Measurements from ENCODE around the gene CSTB. TPM values are rescaled to one million over a fixed set of nuclear protein-coding genes. Genes with fewer than 3 reads are reported as not detected.
A peak's percentile ranks its signal among the peaks of the same experiment; 100 is the strongest.
"Not testable (repeated sequence)": the region's sequence is repeated elsewhere in the genome, so short reads cannot be mapped to it uniquely, and the experiment has no call there.

The CSTB gene
- total RNA-seq (10 to 100 TPM; 33.0 to 50.2 (median 39.2) TPM), polyA plus RNA-seq (10 to 100 TPM; 44.4 to 61.2 TPM)
- long read RNA-seq, donor 1, transcript CSTB-202 (1 exons, 3,744 nt): minor isoform, 10 of 50 reads
- long read RNA-seq, donor 1, transcript CSTB-201 (3 exons, 2,164 nt): major isoform, 40 of 50 reads
- long read RNA-seq, donor 1, partial matches to known transcripts: 0 of 50 reads
- long read RNA-seq, donor 1, other reads (novel, unspliced or antisense): 0 of 50 reads
- long read RNA-seq, donor 2, transcript CSTB-202 (1 exons, 3,744 nt): minor isoform, 14 of 100 reads
- long read RNA-seq, donor 2, transcript CSTB-201 (3 exons, 2,164 nt): major isoform, 84 of 100 reads
- long read RNA-seq, donor 2, partial matches to known transcripts: 0 of 100 reads
- long read RNA-seq, donor 2, other reads (novel, unspliced or antisense): 1 of 100 reads
- long read RNA-seq, donor 3, transcript CSTB-201 (3 exons, 2,164 nt): major isoform, 10 of 12 reads
- long read RNA-seq, donor 3, partial matches to known transcripts: 2 of 12 reads
- long read RNA-seq, donor 3, other reads (novel, unspliced or antisense): 0 of 12 reads

GRCh38 chr21:43775795-43776430 lies at the start of gene CSTB:
TSS of gene CSTB (minus strand) at chr21:43776308. CDS start at chr21:43776269, 39 bp downstream.
- peaks cover 0 to 27% (median 15%) of the 10 kb centered on the region in 9 donors for H3K36me3 ChIP-seq
- peak within 1 kb of the TSS; percentile 77 to 98 (median 93) for H3K27ac ChIP-seq
- TF ChIP-seq CTCF (IDR thresholded peaks at IDR 0.05): no peak
- H3K9me3 ChIP-seq: no peaks in the 10 kb centered on the region
- peaks cover 0 to 50% (median 18%) of the 10 kb centered on the region in 9 donors for H3K4me1 ChIP-seq
- WGBS, 2 donors: 0% methylated on average over 62 to 64 of the region's 71 CpGs
- H3K27me3 ChIP-seq: no peaks in the 10 kb centered on the region
- DNase-seq: peak; percentile 84 to 86
- intact Hi-C loops (cut with DNase I): loop anchor here in 2 of 10 donors (2.0 to 5.0 kb wide), 2 partner anchors 47 to 49 kb away; no protein-coding TSS in a partner anchor
- peak within 1 kb of the TSS; percentile 69 to 100 (median 94) for H3K4me3 ChIP-seq
- ATAC-seq: peak; percentile 63 to 90 (median 84)

GRCh38 chr21:43825242-43825935 lies 49.3 kb upstream of the CSTB start:
- Histone ChIP-seq H3K9me3 (no peaks in the 10 kb centered on the region), H3K27ac (no peak overlapping the region), H3K4me3 (no peak overlapping the region), H3K4me1 (peaks cover 0 to 16% (median 0%) of the 10 kb centered on the region in 9 donors), H3K36me3 (no peaks in the 10 kb centered on the region), H3K27me3 (peaks cover 0 to 29% (median 13%) of the 10 kb centered on the region in 7 donors)
- no peak for DNase-seq
- intact Hi-C loops (cut with DNase I): no loop called here
- ATAC-seq: no peak
- 90% methylated on average over 24 of the region's 24 CpGs for WGBS, 2 donors
- no peak for TF ChIP-seq CTCF (IDR thresholded peaks at IDR 0.05)

- H3K27me3 ChIP-seq: peaks cover 0 to 24% (median 13%) of the 10 kb centered on the region in 7 donors
Observed at GRCh38 chr21:43824333-43825241, 48.5 kb upstream of the CSTB start.

GRCh38 chr21:43822741-43823140 lies 46.6 kb upstream of the CSTB start:
- H3K9me3 ChIP-seq; H3K27ac ChIP-seq; H3K4me3 ChIP-seq; H3K36me3 ChIP-seq; DNase-seq; intact Hi-C loops (cut with DNase I); ATAC-seq: not testable (repeated sequence)
- Histone ChIP-seq H3K27me3 (peaks cover 0 to 16% (median 13%) of the 10 kb centered on the region in 7 donors), H3K4me1 (peaks cover 0 to 40% (median 0%) of the 10 kb centered on the region in 9 donors)
- WGBS, 2 donors: 97 to 100% methylated on average over 2 of the region's 5 CpGs

More at GRCh38 chr21:43824333-43825241, 48.5 kb upstream of the CSTB start:
- intact Hi-C loops (cut with DNase I): no loop called here
- WGBS, 2 donors: 80 to 83% methylated on average over 17 of the region's 17 CpGs
- no peak overlapping the region for H3K27ac ChIP-seq
- DNase-seq (no peak), ATAC-seq (peak in 1 of 8 donors; percentile 6)
- no peak overlapping the region for H3K4me3 ChIP-seq
- no peak for TF ChIP-seq CTCF (IDR thresholded peaks at IDR 0.05)
- H3K9me3 ChIP-seq: no peaks in the 10 kb centered on the region
- H3K36me3 ChIP-seq: no peaks in the 10 kb centered on the region
- peaks cover 0 to 24% (median 0%) of the 10 kb centered on the region in 9 donors for H3K4me1 ChIP-seq

DNA sequence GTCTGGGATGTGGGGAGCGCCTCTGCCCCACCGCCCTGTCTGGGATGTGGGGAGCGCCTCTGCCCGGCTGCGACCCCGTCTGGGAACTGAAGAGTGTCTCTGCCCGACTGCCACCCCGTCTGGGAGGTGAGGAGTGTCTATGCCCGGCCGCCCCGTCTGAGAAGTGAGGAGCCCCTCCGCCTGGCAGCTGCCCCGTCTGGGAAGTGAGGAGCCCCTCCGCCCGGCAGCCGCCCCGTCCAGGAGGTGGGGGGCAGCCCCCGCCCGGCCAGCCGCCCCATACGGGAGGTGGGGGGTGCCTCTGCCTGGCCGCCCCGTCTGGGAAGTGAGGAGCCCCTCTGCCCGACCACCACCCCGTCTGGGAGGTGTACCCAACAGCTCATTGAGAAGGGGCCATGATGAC lies 46.1 kb upstream of the CSTB start:
- WGBS, 2 donors: 95 to 97% methylated on average over 23 to 25 of the region's 25 CpGs
- DNase-seq; H3K9me3 ChIP-seq; H3K27ac ChIP-seq; intact Hi-C loops (cut with DNase I); ATAC-seq; H3K4me3 ChIP-seq; H3K36me3 ChIP-seq: not testable (repeated sequence)
- Histone ChIP-seq H3K4me1 (peaks cover 0 to 46% (median 0%) of the 10 kb centered on the region in 9 donors), H3K27me3 (peaks cover 0 to 16% (median 12%) of the 10 kb centered on the region in 7 donors)

All from heart right ventricle (tissue), 16 donors.